ENCODE measurements around the gene HSPBP1. TPM values are rescaled to one million over a fixed set of nuclear protein-coding genes. Genes with fewer than 3 reads are reported as not detected.
A peak's percentile ranks its signal among the peaks of the same experiment; 100 is the strongest.

HSPBP1 gene
- total and polyA plus RNA-seq, 4 donors = 9.4 to 31.6 (median 13.5) TPM

DNA sequence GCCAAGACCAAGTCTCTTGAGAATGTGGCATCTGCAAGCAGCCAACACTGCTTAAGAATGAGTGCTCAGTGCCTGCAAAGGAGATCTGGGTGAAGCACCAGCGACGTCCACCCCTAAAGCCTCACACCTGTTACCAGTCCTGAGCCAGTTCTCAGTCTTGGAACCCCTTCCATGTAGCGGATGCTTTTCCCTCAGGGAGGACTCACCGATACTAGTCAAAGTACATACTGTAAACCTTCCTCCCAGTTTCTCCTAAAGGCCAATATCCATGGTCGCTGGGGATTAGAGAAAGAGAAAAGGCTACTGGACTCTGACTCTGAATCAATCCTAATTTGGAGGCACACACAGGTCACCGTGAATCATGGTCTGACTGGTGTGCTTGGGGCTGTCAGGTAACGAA is 66.4 kb downstream of the HSPBP1 start:
- Histone ChIP-seq H3K4me1 (ENCODE audit: control insufficient read depth in 4 of 4, insufficient read depth in 4 of 4, low read length in 3 of 4) (peaks cover 2 to 10% (median 9%) of the 10 kb centered on the region in 4 donors), H3K4me3 (ENCODE audit: low read depth in 1 of 3, low read length in 3 of 3) (no peak overlapping the region), H3K27ac (ENCODE audit: low read depth in 1 of 2, low read length in 2 of 2) (no peak overlapping the region), H3K9me3 (ENCODE audit: control insufficient read depth in 4 of 4, low read length in 3 of 4) (no peaks in the 10 kb centered on the region), H3K9ac (ENCODE audit: low read depth in 1 of 2, low read length in 2 of 2) (no peak overlapping the region), H3K36me3 (ENCODE audit: control insufficient read depth in 4 of 4, insufficient read depth in 3 of 4, low read depth in 1 of 4, low read length in 3 of 4) (no peaks in the 10 kb centered on the region), H3K27me3 (ENCODE audit: control insufficient read depth in 4 of 4, insufficient read depth in 4 of 4, low read length in 3 of 4) (no peaks in the 10 kb centered on the region)
- TF ChIP-seq NR2F2 (IDR thresholded peaks at IDR 0.05) (no peak), YY1 (IDR thresholded peaks at IDR 0.05) (no peak), EGR1 (IDR thresholded peaks at IDR 0.05; ENCODE audit: low read depth in 2 of 2) (no peak), RAD21 (IDR thresholded peaks at IDR 0.05) (no peak), RXRA (IDR thresholded peaks at IDR 0.05) (no peak), HNF4A (conservative IDR thresholded peaks at IDR 0.05) (no peak), GABPA (IDR thresholded peaks at IDR 0.05 in 1 of 2, conservative IDR thresholded peaks at IDR 0.05 in 1 of 2) (no peak), JUND (IDR thresholded peaks at IDR 0.05) (no peak), FOXA1 (IDR thresholded peaks at IDR 0.05) (no peak)
- TF ChIP-seq, protein P1, sequence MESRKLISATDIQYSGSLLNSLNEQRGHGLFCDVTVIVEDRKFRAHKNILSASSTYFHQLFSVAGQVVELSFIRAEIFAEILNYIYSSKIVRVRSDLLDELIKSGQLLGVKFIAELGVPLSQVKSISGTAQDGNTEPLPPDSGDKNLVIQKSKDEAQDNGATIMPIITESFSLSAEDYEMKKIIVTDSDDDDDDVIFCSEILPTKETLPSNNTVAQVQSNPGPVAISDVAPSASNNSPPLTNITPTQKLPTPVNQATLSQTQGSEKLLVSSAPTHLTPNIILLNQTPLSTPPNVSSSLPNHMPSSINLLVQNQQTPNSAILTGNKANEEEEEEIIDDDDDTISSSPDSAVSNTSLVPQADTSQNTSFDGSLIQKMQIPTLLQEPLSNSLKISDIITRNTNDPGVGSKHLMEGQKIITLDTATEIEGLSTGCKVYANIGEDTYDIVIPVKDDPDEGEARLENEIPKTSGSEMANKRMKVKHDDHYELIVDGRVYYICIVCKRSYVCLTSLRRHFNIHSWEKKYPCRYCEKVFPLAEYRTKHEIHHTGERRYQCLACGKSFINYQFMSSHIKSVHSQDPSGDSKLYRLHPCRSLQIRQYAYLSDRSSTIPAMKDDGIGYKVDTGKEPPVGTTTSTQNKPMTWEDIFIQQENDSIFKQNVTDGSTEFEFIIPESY (IDR thresholded peaks at IDR 0.05) = no peak
- TF ChIP-seq, protein P2, sequence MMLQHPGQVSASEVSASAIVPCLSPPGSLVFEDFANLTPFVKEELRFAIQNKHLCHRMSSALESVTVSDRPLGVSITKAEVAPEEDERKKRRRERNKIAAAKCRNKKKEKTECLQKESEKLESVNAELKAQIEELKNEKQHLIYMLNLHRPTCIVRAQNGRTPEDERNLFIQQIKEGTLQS (IDR thresholded peaks at IDR 0.05) = no peak
- TF ChIP-seq, protein P3, sequence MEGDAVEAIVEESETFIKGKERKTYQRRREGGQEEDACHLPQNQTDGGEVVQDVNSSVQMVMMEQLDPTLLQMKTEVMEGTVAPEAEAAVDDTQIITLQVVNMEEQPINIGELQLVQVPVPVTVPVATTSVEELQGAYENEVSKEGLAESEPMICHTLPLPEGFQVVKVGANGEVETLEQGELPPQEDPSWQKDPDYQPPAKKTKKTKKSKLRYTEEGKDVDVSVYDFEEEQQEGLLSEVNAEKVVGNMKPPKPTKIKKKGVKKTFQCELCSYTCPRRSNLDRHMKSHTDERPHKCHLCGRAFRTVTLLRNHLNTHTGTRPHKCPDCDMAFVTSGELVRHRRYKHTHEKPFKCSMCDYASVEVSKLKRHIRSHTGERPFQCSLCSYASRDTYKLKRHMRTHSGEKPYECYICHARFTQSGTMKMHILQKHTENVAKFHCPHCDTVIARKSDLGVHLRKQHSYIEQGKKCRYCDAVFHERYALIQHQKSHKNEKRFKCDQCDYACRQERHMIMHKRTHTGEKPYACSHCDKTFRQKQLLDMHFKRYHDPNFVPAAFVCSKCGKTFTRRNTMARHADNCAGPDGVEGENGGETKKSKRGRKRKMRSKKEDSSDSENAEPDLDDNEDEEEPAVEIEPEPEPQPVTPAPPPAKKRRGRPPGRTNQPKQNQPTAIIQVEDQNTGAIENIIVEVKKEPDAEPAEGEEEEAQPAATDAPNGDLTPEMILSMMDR (IDR thresholded peaks at IDR 0.05; ENCODE audit: low read depth, low read length, missing input control) = no peak
- TF ChIP-seq, protein P4, sequence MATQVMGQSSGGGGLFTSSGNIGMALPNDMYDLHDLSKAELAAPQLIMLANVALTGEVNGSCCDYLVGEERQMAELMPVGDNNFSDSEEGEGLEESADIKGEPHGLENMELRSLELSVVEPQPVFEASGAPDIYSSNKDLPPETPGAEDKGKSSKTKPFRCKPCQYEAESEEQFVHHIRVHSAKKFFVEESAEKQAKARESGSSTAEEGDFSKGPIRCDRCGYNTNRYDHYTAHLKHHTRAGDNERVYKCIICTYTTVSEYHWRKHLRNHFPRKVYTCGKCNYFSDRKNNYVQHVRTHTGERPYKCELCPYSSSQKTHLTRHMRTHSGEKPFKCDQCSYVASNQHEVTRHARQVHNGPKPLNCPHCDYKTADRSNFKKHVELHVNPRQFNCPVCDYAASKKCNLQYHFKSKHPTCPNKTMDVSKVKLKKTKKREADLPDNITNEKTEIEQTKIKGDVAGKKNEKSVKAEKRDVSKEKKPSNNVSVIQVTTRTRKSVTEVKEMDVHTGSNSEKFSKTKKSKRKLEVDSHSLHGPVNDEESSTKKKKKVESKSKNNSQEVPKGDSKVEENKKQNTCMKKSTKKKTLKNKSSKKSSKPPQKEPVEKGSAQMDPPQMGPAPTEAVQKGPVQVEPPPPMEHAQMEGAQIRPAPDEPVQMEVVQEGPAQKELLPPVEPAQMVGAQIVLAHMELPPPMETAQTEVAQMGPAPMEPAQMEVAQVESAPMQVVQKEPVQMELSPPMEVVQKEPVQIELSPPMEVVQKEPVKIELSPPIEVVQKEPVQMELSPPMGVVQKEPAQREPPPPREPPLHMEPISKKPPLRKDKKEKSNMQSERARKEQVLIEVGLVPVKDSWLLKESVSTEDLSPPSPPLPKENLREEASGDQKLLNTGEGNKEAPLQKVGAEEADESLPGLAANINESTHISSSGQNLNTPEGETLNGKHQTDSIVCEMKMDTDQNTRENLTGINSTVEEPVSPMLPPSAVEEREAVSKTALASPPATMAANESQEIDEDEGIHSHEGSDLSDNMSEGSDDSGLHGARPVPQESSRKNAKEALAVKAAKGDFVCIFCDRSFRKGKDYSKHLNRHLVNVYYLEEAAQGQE (IDR thresholded peaks at IDR 0.05) = no peak
- WGBS = 74% methylated on average over 7 of the region's 7 CpGs
- no peak for DNase-seq (ENCODE audit: low spot score)

DNA sequence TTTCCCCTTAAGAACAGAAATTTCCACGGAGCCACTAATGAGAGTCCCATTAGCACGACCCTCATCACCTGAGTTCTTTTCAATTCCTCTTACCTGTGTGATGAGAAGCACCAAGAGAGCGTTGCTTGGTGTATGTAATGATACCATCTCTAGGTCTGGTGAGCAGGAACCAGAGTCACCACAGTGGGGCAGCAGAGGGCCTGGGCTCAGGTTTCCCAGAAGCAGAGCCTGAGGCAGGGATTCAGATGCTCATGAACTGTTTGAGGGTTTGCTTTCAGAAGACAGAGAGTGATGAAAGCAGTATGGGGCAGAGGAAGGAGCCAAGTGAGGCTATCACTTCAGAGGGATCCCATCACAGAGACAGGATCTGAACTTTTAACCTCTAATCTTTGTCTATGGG is 67.5 kb downstream of the HSPBP1 start:
- H3K4me3 ChIP-seq (ENCODE audit: low read depth in 1 of 3, low read length in 3 of 3) = no peak overlapping the region
- no peaks in the 10 kb centered on the region for H3K36me3 ChIP-seq (ENCODE audit: control insufficient read depth in 4 of 4, insufficient read depth in 3 of 4, low read depth in 1 of 4, low read length in 3 of 4)
- no peak overlapping the region for H3K27ac ChIP-seq (ENCODE audit: low read depth in 1 of 2, low read length in 2 of 2)
- 80% methylated on average over 3 of the region's 3 CpGs for WGBS
- no peaks in the 10 kb centered on the region for H3K9me3 ChIP-seq (ENCODE audit: control insufficient read depth in 4 of 4, low read length in 3 of 4)
- no peak for TF ChIP-seq NR2F2 (IDR thresholded peaks at IDR 0.05)
- TF ChIP-seq RXRA (IDR thresholded peaks at IDR 0.05) = no peak
- TF ChIP-seq SP1 (IDR thresholded peaks at IDR 0.05) = no peak
- TF ChIP-seq, protein P3 (IDR thresholded peaks at IDR 0.05; ENCODE audit: low read depth, low read length, missing input control) = peak; percentile 46
- peak; percentile 58 to 69 for TF ChIP-seq RAD21 (IDR thresholded peaks at IDR 0.05)
- no peak overlapping the region for H3K9ac ChIP-seq (ENCODE audit: low read depth in 1 of 2, low read length in 2 of 2)
- H3K4me1 ChIP-seq (ENCODE audit: control insufficient read depth in 4 of 4, insufficient read depth in 4 of 4, low read length in 3 of 4) = peaks cover 2 to 10% (median 9%) of the 10 kb centered on the region in 4 donors
- peak; percentile 66 for DNase-seq (ENCODE audit: low spot score)
- no peaks in the 10 kb centered on the region for H3K27me3 ChIP-seq (ENCODE audit: control insufficient read depth in 4 of 4, insufficient read depth in 4 of 4, low read length in 3 of 4)
